ENCODE measurements around the gene CYB5A. TPM values are rescaled to one million over a fixed set of nuclear protein-coding genes. Genes with fewer than 3 reads are reported as not detected.

CYB5A gene
- polyA plus RNA-seq, 1 of the 3 experiments (the other 2 are of a cell fraction) = 42.1 TPM

GRCh38 chr18:74249181-74249968, 42.4 kb downstream of the CYB5A start:
- H3K4me3 ChIP-seq (ENCODE audit: low read depth in 2 of 2, low read length in 1 of 2) = no peak overlapping the region
- H3F3A ChIP-seq (replicated peaks; ENCODE audit: insufficient read depth) = no peaks in the 10 kb centered on the region
- H2AFZ ChIP-seq (ENCODE audit: low read depth) = no peak overlapping the region
- DNase-seq = no peak
- H3K4me1 ChIP-seq (ENCODE audit: control insufficient read depth in 1 of 2, insufficient read depth in 2 of 2, low read depth in 1 of 2, low read length in 1 of 2) = peaks cover 5 to 6% of the 10 kb centered on the region in 2 experiments; a peak in 3 of 4 replicates
- no peak overlapping the region for H3K27ac ChIP-seq (ENCODE audit: low read depth in 2 of 2, low read length in 1 of 2)
- TF ChIP-seq POLR2AphosphoS5 (IDR thresholded peaks at IDR 0.05; ENCODE audit: low read depth, low read length) (no peak), ELF1 (IDR thresholded peaks at IDR 0.05) (no peak), FOXM1 (IDR thresholded peaks at IDR 0.05; ENCODE audit: low read depth) (no peak), EZH2phosphoT487 (IDR thresholded peaks at IDR 0.05; ENCODE audit: borderline replicate concordance, low read depth) (no peak), USF1 (IDR thresholded peaks at IDR 0.05; ENCODE audit: borderline replicate concordance, low read depth) (no peak), PBX3 (IDR thresholded peaks at IDR 0.05) (no peak), FOXJ3 (CRISPR knock-in tag; IDR thresholded peaks at IDR 0.05) (no peak), MEF2A (IDR thresholded peaks at IDR 0.05; ENCODE audit: borderline replicate concordance, low read depth) (no peak), YY1 (IDR thresholded peaks at IDR 0.05; ENCODE audit: low read depth) (no peak), GABPA (IDR thresholded peaks at IDR 0.05; ENCODE audit: low read depth) (no peak), CTCF (IDR thresholded peaks at IDR 0.05) (no peak), IRF3 (IDR thresholded peaks at IDR 0.05; ENCODE audit: low read depth, low read length) (no peak), RFX5 (IDR thresholded peaks at IDR 0.05; ENCODE audit: low read length) (no peak), SIN3A (IDR thresholded peaks at IDR 0.05; ENCODE audit: borderline replicate concordance, low read depth, low read length) (no peak), MXI1 (IDR thresholded peaks at IDR 0.05; ENCODE audit: low read depth, low read length) (no peak), USF2 (IDR thresholded peaks at IDR 0.05; ENCODE audit: borderline replicate concordance, low read depth, low read length) (no peak), JUND (IDR thresholded peaks at IDR 0.05) (no peak), SMC3 (IDR thresholded peaks at IDR 0.05; ENCODE audit: low read depth, low read length) (no peak)
- WGBS (ENCODE audit: low lambda C conversion rate) = 74% methylated on average over 11 of the region's 11 CpGs
- POLR2A ChIA-PET = no interaction called here
- H3K9me2 ChIP-seq = no peaks in the 10 kb centered on the region
- no peaks in the 10 kb centered on the region for H3K9me3 ChIP-seq
- CTCF ChIA-PET = interaction anchor here (1.0 to 1.4 kb wide), 2 partner anchors 52 to 93 kb away, joined by 3 to 4 read pairs; no protein-coding TSS in a partner anchor
- H4K20me1 ChIP-seq (ENCODE audit: insufficient read depth) = no peaks in the 10 kb centered on the region
- no peaks in the 10 kb centered on the region for H3K27me3 ChIP-seq (ENCODE audit: insufficient read depth)
- no peaks in the 10 kb centered on the region for H3K36me3 ChIP-seq (replicated peaks in 1 of 2; ENCODE audit: control insufficient read depth in 1 of 2, insufficient read depth in 2 of 2, low read length in 1 of 2)
- no peak overlapping the region for H3K9ac ChIP-seq
- no peak overlapping the region for H3K4me2 ChIP-seq
- H3K79me2 ChIP-seq (ENCODE audit: insufficient read depth) = no peaks in the 10 kb centered on the region
